Common myeloid progenitor, CD34-positive (primary cell): Measurements from ENCODE around the gene OSBPL2. TPM values are rescaled to one million over a fixed set of nuclear protein-coding genes. Genes with fewer than 3 reads are reported as not detected.
A peak's percentile ranks its signal among the peaks of the same experiment; 100 is the strongest.

Experiments
- CTCF ChIA-PET: fragments of 350-600 bp; sonication (Branson Sonifier 250); formaldehyde crosslinking; loops from one replicate; lab custom pipeline; 2021; ENCODE audit warnings: antibody characterized with exemption; lab: Charles Lee
- POLR2A ChIA-PET: fragments of 350-600 bp; sonication (Branson Sonifier 250); formaldehyde crosslinking; loops from one replicate; lab custom pipeline; 2021; ENCODE audit warnings: antibody characterized with exemption; lab: Charles Lee
- DNase-seq, 3 donors: peaks; one replicate each; pipeline versions ENCODE4 v3.0.0 to v3.0.0-alpha.2; 2013
- H3K27ac ChIP-seq, 2 experiments: 1 replicate in 1 of 2; 2 replicates in 1 of 2; pipeline ENCODE4 v1.7.0; 2013; ENCODE audit warnings: inconsistent platforms in 2 of 2, low read length in 2 of 2, mild to moderate bottlenecking in 2 of 2, low read depth in 1 of 2, moderate library complexity in 1 of 2; ENCODE audit not compliant: severe bottlenecking in 2 of 2, insufficient read depth in 1 of 2, poor library complexity in 1 of 2
- H3K27me3 ChIP-seq, 5 experiments: replicated peaks in 2 of 5; 1 replicate in 3 of 5; 2 replicates in 2 of 5; pipeline versions ENCODE4 v1.6.1 to v1.7.0; 2013; ENCODE audit warnings: low read length in 4 of 5, mild to moderate bottlenecking in 2 of 5, moderate library complexity in 2 of 5, inconsistent platforms in 1 of 5; ENCODE audit not compliant: insufficient read depth in 5 of 5, control insufficient read depth in 4 of 5
- H3K36me3 ChIP-seq, 4 experiments: 1 replicate in 2 of 4; 2 replicates in 2 of 4; pipeline versions ENCODE4 v1.6.1 to v1.7.0; 2013; ENCODE audit warnings: low read length in 3 of 4, control low read depth in 1 of 4, mild to moderate bottlenecking in 1 of 4; ENCODE audit not compliant: control insufficient read depth in 4 of 4, insufficient read depth in 4 of 4
- H3K4me1 ChIP-seq, 4 experiments: 1 replicate in 3 of 4; 2 replicates in 1 of 4; pipeline versions ENCODE4 v1.6.1 to v1.7.1; 2013; ENCODE audit warnings: low read length in 3 of 4, mild to moderate bottlenecking in 3 of 4, control low read depth in 1 of 4, inconsistent platforms in 1 of 4, moderate library complexity in 1 of 4; ENCODE audit not compliant: control insufficient read depth in 4 of 4, insufficient read depth in 4 of 4; ENCODE audit errors: control extremely low read depth in 1 of 4
- H3K4me3 ChIP-seq, 7 experiments: 1 replicate in 4 of 7; 2 replicates in 3 of 7; pipeline versions ENCODE4 v1.5.1 to v1.7.0; 2013; ENCODE audit warnings: mild to moderate bottlenecking in 7 of 7, low read length in 6 of 7, moderate library complexity in 6 of 7, inconsistent platforms in 2 of 7, low read depth in 2 of 7, control low read depth in 1 of 7; ENCODE audit not compliant: insufficient read depth in 4 of 7, control insufficient read depth in 1 of 7; ENCODE audit errors: extremely low read depth in 1 of 7
- H3K9me3 ChIP-seq, 5 experiments: 1 replicate in 4 of 5; 2 replicates in 1 of 5; pipeline versions ENCODE4 v1.6.1 to v1.7.1; 2013; ENCODE audit warnings: low read length in 4 of 5, mild to moderate bottlenecking in 2 of 5, inconsistent platforms in 1 of 5, low read depth in 1 of 5, moderate library complexity in 1 of 5; ENCODE audit not compliant: control insufficient read depth in 4 of 5, insufficient read depth in 2 of 5; ENCODE audit errors: control extremely low read depth in 1 of 5
- WGBS: methylation state at CpG from one replicate; pipeline ENCODE4 v1.1.5; 2013; ENCODE audit not compliant: insufficient coverage; 5-methylcytosine and 5-hydroxymethylcytosine counted together
- polyA plus RNA-seq: library from polyadenylated mRNA; unstranded; fragments of 120-200 nt; gene quantifications from one replicate; pipeline ENCODE4 v1.2.1, GENCODE V29; 2013

The OSBPL2 gene
- 18.4 TPM for polyA plus RNA-seq

- DNase-seq = peak; percentile 98 to 99 (median 99)
- peak within 1 kb of the TSS; percentile 40 to 80 for H3K27ac ChIP-seq
- peaks cover 0 to 3% (median 0%) of the 10 kb centered on the region in 5 experiments for H3K27me3 ChIP-seq
- POLR2A ChIA-PET = no interaction called here
- peaks cover 0 to 10% (median 4%) of the 10 kb centered on the region in 4 experiments for H3K36me3 ChIP-seq
- CTCF ChIA-PET = interaction anchor here (1.1 kb wide), 1 partner anchor 13 kb away, joined by 3 read pairs; no protein-coding TSS in a partner anchor
- H3K4me1 ChIP-seq = peaks cover 0 to 20% (median 16%) of the 10 kb centered on the region in 4 experiments
- H3K9me3 ChIP-seq = peaks cover 0 to 5% (median 0%) of the 10 kb centered on the region in 5 experiments
- 0% methylated on average over 50 of the region's 55 CpGs for WGBS
- H3K4me3 ChIP-seq = peak within 1 kb of the TSS; percentile 44 to 86 (median 73)
Observed at GRCh38 chr20:62237801-62238568, at the start of gene OSBPL2. Gene OSBPL2 (plus strand): TSS chr20:62238521. CDS start chr20:62256185, 17,664 bp downstream.

GRCh38 chr20:62190639-62191411, 47.5 kb upstream of the OSBPL2 start:
- over 99% methylated on average over 17 of the region's 25 CpGs for whole genome bisulfite sequencing
- CTCF ChIA-PET = interaction anchor here (0.6 kb wide), 1 partner anchor 20 kb away, joined by 3 read pairs; no protein-coding TSS in a partner anchor
- Histone ChIP-seq H3K27me3 (no peaks in the 10 kb centered on the region), H3K4me1 (no peaks in the 10 kb centered on the region), H3K9me3 (no peaks in the 10 kb centered on the region), H3K4me3 (no peak overlapping the region), H3K27ac (no peak overlapping the region), H3K36me3 (peaks cover 3 to 39% (median 16%) of the 10 kb centered on the region in 4 experiments)
- POLR2A ChIA-PET = no interaction called here
- no peak for DNase-seq

- ChIA-PET POLR2A (no interaction called here), CTCF (interaction anchor here (0.6 kb wide), 1 partner anchor 21 kb away, joined by 3 read pairs; no protein-coding TSS in a partner anchor)
- WGBS = 95% methylated on average over 11 of the region's 14 CpGs
- peaks cover 3 to 41% (median 18%) of the 10 kb centered on the region in 4 experiments for H3K36me3 ChIP-seq
- no peak overlapping the region for H3K27ac ChIP-seq
- H3K4me1 ChIP-seq = no peaks in the 10 kb centered on the region
- H3K9me3 ChIP-seq = no peaks in the 10 kb centered on the region
- DNase-seq = no peak
- no peak overlapping the region for H3K4me3 ChIP-seq
- H3K27me3 ChIP-seq = no peaks in the 10 kb centered on the region
Observed at GRCh38 chr20:62191781-62192559, 46.4 kb upstream of the OSBPL2 start.

- DNase-seq = no peak
- H3K27ac ChIP-seq = no peak overlapping the region
- CTCF ChIA-PET = no interaction called here
- peaks cover 3 to 42% (median 20%) of the 10 kb centered on the region in 4 experiments for H3K36me3 ChIP-seq
- H3K4me1 ChIP-seq = no peaks in the 10 kb centered on the region
- 92% methylated on average over 9 of the region's 10 CpGs for WGBS
- H3K27me3 ChIP-seq = no peaks in the 10 kb centered on the region
- POLR2A ChIA-PET = no interaction called here
- H3K9me3 ChIP-seq = no peaks in the 10 kb centered on the region
- no peak overlapping the region for H3K4me3 ChIP-seq
Observed at GRCh38 chr20:62192635-62193034, 45.7 kb upstream of the OSBPL2 start.

- WGBS = over 99% methylated on average over 16 of the region's 29 CpGs
- Histone ChIP-seq H3K4me3 (no peak overlapping the region), H3K36me3 (peaks cover 3 to 50% (median 24%) of the 10 kb centered on the region in 4 experiments), H3K27ac (no peak overlapping the region), H3K9me3 (no peaks in the 10 kb centered on the region), H3K4me1 (no peaks in the 10 kb centered on the region), H3K27me3 (no peaks in the 10 kb centered on the region)
- ChIA-PET POLR2A (no interaction called here), CTCF (no interaction called here)
- no peak for DNase-seq
Observed at GRCh38 chr20:62193079-62194025, 45.0 kb upstream of the OSBPL2 start.

GRCh38 chr20:62195075-62195405, 43.3 kb upstream of the OSBPL2 start:
- H3K4me3 ChIP-seq = no peak overlapping the region
- peaks cover 5 to 49% (median 31%) of the 10 kb centered on the region in 4 experiments for H3K36me3 ChIP-seq
- DNase-seq = no peak
- no peaks in the 10 kb centered on the region for H3K4me1 ChIP-seq
- CTCF ChIA-PET = no interaction called here
- H3K27ac ChIP-seq = no peak overlapping the region
- no peaks in the 10 kb centered on the region for H3K27me3 ChIP-seq
- POLR2A ChIA-PET = no interaction called here
- no peaks in the 10 kb centered on the region for H3K9me3 ChIP-seq
- 100% methylated on average over 6 of the region's 8 CpGs for WGBS
